GM12874 (cell line): ENCODE measurements around the gene C5AR1.

Experiments used
- TF ChIP-seq, protein P1 (sequence below): IDR thresholded peaks from 2 replicates; pipeline ENCODE4 v1.5.1; 2011; ENCODE audit warnings: low read depth, mild to moderate bottlenecking, control low read depth, low read length, moderate library complexity; ENCODE audit not compliant: insufficient read depth

Gene C5AR1

DNA sequence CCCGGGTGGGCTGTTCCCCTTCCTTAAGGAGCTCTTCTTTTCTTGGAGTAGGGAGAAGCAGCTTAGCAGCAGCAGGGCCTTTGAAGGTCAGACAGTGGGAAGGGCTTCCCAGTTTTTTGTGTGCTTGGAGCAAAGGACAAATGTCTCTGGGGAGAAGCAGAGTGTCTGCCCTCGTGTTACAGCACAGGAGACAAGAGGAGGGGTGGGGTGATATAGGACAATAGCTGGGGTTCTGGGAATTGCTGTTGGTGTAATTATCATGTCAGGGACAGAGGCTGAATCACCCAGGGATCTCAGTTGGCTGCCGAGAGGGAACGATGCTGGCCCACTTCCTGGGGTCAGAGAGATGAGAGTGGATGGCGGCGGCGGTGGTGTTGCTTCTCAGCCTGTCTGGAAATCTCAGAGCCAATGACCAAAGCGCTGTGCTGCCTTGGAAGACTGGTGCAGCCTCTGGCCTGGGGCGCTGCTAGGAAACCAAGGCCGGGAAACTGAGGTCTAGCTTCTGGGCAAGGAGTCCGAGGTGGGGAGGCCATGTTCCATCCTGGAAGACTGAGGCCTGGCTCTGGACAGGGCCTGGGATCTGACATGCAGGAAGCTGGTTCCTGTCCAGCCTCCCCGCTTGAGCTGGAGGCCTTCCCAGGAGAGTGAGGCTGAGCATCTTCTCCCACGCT, 33.7 kb upstream of the C5AR1 start:
- TF ChIP-seq, protein P1, sequence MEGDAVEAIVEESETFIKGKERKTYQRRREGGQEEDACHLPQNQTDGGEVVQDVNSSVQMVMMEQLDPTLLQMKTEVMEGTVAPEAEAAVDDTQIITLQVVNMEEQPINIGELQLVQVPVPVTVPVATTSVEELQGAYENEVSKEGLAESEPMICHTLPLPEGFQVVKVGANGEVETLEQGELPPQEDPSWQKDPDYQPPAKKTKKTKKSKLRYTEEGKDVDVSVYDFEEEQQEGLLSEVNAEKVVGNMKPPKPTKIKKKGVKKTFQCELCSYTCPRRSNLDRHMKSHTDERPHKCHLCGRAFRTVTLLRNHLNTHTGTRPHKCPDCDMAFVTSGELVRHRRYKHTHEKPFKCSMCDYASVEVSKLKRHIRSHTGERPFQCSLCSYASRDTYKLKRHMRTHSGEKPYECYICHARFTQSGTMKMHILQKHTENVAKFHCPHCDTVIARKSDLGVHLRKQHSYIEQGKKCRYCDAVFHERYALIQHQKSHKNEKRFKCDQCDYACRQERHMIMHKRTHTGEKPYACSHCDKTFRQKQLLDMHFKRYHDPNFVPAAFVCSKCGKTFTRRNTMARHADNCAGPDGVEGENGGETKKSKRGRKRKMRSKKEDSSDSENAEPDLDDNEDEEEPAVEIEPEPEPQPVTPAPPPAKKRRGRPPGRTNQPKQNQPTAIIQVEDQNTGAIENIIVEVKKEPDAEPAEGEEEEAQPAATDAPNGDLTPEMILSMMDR, result no peak

DNA sequence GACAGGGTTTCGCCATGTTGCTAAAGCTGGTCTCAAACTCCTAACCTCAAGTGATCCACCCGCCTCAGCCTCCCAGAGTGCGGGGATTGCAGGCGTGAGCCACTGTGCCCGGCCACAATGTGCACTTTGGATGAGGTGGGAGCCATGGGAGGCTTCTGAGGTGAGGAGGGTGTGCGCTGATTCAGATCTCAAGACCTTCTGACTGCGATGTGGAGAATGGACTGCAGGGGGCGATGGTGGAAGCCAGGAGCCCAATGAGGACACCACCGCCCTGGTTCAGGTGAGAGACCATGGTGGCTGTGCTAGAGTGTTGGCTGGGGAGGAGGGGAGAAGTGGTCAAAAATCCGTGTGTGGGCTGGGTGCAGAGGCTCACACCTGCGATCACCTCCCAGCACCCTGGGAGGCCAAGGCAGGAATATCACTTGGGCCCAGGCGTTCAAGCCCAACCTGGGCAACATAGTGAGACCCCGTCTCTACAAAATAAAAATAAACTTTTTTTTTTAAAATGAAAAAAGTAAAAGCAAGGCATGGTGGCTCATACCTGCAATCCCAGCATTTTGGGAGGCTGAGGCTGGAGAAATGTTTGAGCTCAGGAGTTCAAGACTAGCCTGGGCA, 29.4 kb upstream of the C5AR1 start:
- TF ChIP-seq, protein P1, result peak; percentile 79

DNA sequence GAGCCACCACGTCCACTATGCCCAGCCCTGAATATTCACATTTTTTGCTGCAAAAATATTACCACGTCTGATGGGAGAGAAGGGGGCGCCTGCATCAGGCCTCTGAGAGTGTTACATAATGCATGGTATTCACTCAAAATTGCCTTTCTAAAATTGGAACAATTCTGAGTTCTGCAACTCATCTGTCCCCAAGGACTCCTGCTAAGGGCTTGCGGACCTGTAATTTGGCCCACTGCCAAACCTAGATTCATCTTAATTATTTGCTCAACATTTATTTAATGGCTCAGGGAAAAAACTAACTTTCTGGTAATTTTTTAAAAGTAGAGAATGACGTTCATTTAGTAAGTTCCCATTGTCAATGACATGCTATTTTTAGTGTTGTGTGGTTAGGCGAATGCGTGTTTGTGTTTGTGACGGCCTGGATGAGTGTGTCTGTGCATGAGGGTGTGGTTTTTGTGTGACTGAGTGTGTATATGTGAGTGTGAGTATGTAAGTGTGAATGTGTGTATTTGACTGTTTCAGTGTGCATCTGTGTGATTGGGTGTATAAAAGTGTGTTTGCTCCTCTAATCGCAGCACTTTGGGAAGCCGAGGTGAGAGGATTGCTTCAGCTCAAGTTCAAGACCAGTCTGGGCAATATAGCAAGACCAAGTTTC, 26.1 kb upstream of the C5AR1 start:
- TF ChIP-seq, protein P1, result no peak

DNA sequence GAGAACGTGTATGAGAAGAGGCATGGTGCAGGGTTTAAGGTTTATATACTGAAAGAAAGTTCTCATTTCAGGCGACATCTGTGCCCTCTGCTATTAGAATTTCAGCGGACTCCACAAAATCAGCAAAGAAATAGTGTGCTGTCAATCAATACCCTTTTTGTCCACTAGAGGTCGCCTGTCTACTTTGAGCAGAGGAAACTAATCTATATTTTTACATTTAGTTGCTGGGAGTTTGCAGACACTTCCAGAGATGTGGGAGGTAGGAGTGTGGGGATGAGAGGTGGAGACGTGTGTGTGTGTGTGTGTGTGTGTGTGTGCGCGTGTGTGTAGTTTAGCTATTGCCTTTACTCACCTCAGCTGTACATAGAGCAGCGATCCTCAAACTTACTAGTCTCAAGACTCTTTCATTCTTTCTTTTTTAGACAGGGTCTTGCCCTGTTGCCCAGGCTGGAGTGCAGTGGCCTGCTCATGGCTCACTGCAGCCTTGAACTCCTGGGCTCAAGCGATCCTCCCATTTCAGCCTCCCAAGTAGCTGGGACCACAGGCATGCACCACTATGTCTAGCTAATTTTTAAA, 25.2 kb upstream of the C5AR1 start:
- TF ChIP-seq, protein P1, result peak; percentile 77

DNA sequence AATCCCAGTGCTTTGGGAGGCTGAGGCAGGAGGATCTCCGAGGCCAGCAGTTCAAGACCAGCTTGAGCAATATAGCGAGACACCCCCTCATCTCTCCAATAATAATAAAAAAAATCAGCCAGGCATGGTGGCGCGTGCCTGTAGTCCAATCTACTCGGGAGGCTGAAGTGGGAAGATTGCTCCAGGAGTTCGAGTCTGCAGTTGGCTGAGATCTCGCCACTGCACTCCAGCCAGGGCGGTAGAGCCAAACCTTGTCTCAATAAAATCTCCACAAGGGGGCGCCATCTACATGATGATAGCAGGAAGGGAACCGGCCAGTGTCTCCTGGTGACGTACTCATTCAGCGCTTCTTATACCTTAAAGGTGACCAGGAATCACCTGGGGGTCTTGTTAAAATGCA, 13.6 kb upstream of the C5AR1 start:
- TF ChIP-seq, protein P1, result peak; percentile 69

DNA sequence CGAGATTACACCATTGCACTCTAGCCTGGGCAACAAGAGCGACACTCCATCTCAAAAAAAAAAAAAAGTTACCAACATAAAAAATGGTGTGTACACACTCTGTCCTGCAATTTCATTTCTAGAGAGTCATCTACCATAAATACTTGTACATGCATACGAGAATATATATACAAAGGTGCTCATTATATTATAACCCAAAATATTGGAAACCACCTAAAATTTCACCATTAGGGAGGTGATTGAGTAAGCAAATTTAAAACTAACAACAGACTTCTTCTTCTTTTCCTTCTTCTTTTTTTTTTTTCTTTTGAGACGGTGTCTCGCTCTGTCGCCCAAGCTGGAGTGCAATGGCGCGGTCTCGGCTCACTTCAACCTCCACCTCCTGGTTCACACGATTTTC, 7.4 kb upstream of the C5AR1 start:
- TF ChIP-seq, protein P1, result no peak

DNA sequence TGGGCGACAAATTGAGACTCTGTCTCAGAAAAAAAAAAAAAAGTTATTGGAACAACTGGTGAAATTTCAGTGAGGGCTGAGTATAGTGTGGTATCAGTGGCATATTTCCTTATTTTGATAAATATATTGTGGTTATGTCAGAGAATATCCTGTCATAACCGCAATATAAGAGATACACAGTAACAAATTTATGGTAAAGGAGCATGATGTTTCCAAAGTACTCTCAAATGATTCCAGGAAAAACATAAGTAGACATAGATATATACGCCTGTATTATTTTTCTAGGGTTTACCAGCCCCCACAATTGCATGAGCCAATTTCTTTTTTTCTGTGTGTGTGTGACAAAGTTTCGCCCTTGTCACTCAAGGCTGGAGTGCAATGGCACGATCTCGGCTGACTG, 5.7 kb upstream of the C5AR1 start:
- TF ChIP-seq, protein P1, result no peak
